GM21447 (cell line): ENCODE measurements around the gene EGFL7.
"Not testable (repeated sequence)": the region's sequence is repeated elsewhere in the genome, so short reads cannot be mapped to it uniquely, and the experiment has no call there.

Experiments
- ATAC-seq: cut with Tn5 transposase; IDR thresholded peaks from one replicate; pipeline ENCODE4 v1.9.1; 2021; ENCODE audit not compliant: unreplicated experiment

EGFL7 gene

DNA sequence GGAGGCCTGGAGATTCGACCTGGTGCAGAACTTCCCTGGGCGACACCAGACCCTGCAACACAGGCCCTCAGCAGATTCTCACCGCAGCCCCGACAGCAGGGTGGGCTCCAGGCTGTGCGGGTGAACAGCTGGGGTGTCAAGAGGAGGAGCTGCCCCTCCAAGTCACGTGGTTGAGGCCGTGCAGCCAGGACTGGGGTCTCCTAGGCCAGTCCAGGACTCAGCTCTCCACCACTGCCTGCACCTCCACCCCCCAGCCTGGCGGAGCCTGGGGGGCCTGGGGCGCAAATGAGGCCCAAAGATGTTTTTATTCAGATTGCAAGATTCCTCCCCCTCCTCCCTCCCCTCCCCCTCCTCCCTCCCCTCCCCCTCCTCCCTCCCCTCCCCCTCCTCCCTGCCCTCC lies 33.8 kb downstream of the EGFL7 start:
- ATAC-seq = no peak

- ATAC-seq = no peak
Measured at GRCh38 chr9:136697146-136697820, 34.6 kb downstream of the EGFL7 start.

GRCh38 chr9:136697821-136698526 lies 35.3 kb downstream of the EGFL7 start:
- ATAC-seq = no peak

GRCh38 chr9:136698635-136699246 lies 36.0 kb downstream of the EGFL7 start:
- no peak for ATAC-seq

GRCh38 chr9:136700304-136700703 lies 37.6 kb downstream of the EGFL7 start:
- no peak for ATAC-seq

- peak; percentile 58 for ATAC-seq
Measured at GRCh38 chr9:136700959-136701667, 38.4 kb downstream of the EGFL7 start.

DNA sequence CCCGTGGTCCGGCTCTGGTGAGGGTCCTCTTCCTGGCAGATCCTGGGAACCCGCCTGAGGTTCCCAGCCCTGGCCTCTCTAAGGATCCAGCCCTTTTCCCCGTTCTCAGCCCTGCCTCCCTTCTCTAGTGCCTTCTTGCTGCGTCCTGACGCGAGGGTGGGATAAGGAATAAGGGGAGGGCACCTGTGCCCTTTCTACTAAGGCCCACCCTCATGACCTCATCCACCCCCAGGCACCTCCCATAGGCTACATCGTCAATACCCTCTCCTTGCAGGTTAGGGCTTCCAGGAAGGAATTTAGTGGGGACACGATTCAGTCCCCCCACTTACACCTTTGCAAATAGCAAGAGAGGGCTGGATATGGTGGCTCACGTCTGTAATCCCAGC lies 38.9 kb downstream of the EGFL7 start:
- ATAC-seq = no peak

DNA sequence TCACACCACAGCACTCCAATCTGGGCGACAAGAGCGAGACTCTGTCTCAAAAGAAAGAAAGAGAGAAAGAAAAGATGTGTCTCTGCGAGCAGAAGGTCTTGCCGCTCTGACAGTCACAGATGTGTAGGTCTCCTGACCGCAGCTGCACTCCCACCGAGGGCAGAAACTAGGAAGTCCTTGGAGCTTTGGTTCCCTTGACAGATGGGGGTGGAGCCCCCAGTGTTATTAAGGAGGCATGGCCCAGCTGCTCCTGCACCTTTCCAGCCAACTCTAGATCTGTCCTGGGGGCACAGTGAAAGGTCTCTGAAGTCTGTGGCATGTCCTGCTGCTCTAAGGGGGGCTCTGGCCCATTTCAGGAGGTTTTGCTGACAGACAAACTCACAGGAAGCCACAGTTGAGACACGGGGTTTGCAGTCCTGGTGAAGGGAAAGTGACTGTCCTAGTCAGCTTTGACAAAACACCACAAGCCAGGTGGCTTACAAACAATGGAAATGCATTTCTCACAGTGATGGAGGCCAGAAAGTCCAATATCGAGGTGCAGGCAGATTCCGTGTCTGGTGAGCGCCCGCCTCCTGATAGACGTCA lies 40.7 kb downstream of the EGFL7 start:
- no peak for ATAC-seq

GRCh38 chr9:136704741-136705140 lies 42.0 kb downstream of the EGFL7 start:
- not testable (repeated sequence) for ATAC-seq

DNA sequence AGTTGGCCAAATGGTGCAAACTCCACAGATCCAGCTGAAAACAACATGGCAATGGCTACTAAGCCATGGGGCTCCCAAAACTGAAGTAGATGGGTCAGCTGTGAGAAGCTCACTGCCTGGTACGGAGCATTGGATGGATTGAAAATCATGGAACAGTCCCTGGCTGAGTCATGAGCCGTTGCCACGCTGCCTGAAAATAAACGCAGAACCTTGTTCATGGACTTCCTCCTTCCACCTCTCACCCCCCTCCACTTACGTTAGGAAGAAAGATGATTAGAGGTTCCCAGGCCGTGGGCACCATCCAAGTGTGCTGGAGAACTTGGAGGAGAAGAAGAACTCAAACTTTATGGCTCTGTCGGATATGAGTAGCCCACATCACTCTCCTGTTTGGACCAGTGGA lies 42.8 kb downstream of the EGFL7 start:
- no peak for ATAC-seq

DNA sequence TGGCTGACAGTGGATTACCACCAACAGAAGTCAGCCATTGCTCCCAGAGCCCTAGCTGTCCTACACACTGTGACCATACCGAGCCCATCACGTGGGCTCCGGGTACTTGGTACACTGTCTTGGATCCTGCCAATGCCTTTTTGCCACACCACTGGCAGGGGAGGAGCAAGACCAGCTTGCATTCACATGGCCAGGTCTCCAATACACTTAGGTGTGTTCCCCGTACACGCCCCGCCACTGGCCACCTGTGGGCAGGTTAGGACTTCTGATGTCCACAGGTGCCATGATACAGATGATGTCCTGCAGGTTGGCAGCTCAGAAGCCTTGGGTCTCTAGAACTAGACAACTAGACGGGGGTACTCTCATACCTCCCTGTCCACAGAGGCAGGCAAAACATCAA lies 44.3 kb downstream of the EGFL7 start:
- no peak for ATAC-seq

- no peak for ATAC-seq
Measured at GRCh38 chr9:136707849-136708517, 45.3 kb downstream of the EGFL7 start.

- no peak for ATAC-seq
Measured at GRCh38 chr9:136709454-136710109, 46.9 kb downstream of the EGFL7 start.

DNA sequence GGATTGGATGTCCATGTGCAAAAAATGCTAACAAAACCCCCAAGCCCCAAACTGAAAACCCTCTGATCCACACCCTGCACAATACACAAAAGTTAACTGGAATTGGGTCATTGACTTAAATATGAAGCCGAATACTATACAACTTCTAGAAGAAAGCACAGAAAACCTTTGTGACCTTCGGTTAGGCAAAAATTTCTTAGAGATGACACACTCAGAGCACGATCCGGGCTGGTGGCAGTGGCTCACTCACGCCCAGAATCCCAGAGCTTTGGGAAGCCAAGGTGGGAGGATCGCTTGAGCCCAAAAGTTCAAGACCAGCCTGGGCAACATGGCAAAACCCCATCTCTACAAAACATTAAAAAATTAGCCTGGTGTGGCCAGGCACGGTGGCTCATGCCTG lies 47.8 kb downstream of the EGFL7 start:
- no peak for ATAC-seq

GRCh38 chr9:136711219-136711648 lies 48.5 kb downstream of the EGFL7 start:
- not testable (repeated sequence) for ATAC-seq

GRCh38 chr9:136711751-136712689 lies 49.3 kb downstream of the EGFL7 start, which contains the start of gene DIPK1B:
DIPK1B (plus strand) TSS chr9:136712572; CDS start chr9:136712666, 94 bp downstream.
- ATAC-seq = no peak

DNA sequence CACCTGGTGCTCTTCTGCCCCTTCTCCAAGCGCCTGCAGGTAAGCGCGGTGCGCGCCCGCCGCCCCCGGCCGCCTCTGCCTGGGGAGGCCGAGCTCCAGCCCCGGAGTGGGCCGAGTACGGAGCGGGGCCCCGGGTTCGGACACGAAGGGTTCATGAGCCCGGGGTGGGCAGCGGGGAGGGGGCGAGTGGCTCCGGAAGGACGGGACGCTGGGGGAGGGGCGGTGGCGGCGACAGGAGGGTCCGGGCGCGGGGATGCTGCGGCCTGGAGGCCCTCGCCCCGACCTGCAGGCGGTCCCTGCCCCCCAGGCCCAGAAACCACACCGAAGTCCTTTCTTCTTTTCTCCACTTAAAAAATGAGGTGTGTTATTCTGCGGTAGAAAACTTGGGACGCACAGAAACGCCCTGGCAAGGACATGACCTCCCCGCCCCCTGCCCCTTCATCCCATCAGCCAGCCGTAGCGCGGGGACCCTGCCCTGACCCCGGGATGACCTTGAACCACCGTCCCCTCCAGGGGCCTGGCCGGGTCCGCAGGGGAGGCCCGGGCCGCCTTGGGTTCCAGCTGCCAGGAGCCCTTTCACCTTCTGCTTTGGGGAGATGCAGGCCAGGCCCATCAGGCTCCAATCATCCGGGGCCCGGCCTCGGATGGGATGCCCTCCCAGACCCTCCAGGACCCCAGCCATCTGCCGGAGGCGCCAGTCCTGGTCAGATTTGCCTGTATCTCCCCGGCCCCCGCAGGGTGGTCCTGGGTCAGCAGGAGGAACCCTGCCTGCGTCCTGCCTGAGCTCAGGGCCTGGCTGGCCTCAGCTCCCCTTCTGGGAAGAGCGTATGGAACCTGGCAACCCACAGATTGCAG lies 50.2 kb downstream of the EGFL7 start:
- no peak for ATAC-seq

- no peak for ATAC-seq
Measured at GRCh38 chr9:136713550-136713949, 50.8 kb downstream of the EGFL7 start.
